ENCODE measurements around the gene PLEKHG2.
"Not testable (repeated sequence)": the region's sequence is repeated elsewhere in the genome, so short reads cannot be mapped to it uniquely, and the experiment has no call there.

PLEKHG2 gene, protein sequence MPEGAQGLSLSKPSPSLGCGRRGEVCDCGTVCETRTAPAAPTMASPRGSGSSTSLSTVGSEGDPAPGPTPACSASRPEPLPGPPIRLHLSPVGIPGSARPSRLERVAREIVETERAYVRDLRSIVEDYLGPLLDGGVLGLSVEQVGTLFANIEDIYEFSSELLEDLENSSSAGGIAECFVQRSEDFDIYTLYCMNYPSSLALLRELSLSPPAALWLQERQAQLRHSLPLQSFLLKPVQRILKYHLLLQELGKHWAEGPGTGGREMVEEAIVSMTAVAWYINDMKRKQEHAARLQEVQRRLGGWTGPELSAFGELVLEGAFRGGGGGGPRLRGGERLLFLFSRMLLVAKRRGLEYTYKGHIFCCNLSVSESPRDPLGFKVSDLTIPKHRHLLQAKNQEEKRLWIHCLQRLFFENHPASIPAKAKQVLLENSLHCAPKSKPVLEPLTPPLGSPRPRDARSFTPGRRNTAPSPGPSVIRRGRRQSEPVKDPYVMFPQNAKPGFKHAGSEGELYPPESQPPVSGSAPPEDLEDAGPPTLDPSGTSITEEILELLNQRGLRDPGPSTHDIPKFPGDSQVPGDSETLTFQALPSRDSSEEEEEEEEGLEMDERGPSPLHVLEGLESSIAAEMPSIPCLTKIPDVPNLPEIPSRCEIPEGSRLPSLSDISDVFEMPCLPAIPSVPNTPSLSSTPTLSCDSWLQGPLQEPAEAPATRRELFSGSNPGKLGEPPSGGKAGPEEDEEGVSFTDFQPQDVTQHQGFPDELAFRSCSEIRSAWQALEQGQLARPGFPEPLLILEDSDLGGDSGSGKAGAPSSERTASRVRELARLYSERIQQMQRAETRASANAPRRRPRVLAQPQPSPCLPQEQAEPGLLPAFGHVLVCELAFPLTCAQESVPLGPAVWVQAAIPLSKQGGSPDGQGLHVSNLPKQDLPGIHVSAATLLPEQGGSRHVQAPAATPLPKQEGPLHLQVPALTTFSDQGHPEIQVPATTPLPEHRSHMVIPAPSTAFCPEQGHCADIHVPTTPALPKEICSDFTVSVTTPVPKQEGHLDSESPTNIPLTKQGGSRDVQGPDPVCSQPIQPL (N-terminal part only)

DNA sequence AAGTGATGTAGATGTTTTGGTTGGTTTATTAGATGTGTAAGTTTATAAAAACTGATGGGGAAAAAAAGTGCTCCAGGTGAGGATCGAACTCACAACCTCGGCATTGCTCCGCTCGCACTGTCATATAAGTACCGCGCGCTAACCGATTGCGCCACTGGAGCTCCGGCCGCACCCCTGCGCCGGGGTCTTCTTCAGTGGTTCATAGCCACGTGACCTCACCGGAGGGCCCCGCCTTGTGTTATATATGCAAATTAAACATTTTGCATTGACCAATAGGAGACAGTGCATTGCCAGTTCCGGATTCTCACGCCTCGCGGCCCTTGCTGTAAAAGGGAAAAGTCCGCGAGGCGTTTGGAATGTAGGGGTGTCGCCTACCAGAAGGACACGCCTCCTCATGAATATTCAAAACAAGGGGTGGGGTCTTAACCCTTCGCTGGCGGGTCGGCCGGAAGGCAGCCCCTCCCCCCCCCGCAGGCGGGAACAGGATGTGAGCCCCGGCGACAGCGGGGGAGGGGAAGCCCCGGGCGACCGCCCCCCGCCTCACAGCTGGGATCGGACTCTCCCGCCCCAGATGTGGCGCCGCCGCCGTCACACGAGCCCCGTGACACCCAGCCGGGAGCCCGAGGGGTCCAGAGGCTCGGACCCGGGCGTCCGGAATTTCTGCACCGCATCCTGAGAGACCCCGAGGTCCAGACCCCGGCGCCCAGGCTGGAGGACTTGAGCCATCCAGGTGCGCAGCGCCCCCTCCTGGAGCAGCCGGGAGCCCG is at the start of gene PLEKHG2:
Gene PLEKHG2, plus strand, starts transcription at position 570 of the 767 bp plus-strand sequence. CDS start 1,418 bp downstream, outside the sequence.
- peak; percentile 98 for DNase-seq

DNA sequence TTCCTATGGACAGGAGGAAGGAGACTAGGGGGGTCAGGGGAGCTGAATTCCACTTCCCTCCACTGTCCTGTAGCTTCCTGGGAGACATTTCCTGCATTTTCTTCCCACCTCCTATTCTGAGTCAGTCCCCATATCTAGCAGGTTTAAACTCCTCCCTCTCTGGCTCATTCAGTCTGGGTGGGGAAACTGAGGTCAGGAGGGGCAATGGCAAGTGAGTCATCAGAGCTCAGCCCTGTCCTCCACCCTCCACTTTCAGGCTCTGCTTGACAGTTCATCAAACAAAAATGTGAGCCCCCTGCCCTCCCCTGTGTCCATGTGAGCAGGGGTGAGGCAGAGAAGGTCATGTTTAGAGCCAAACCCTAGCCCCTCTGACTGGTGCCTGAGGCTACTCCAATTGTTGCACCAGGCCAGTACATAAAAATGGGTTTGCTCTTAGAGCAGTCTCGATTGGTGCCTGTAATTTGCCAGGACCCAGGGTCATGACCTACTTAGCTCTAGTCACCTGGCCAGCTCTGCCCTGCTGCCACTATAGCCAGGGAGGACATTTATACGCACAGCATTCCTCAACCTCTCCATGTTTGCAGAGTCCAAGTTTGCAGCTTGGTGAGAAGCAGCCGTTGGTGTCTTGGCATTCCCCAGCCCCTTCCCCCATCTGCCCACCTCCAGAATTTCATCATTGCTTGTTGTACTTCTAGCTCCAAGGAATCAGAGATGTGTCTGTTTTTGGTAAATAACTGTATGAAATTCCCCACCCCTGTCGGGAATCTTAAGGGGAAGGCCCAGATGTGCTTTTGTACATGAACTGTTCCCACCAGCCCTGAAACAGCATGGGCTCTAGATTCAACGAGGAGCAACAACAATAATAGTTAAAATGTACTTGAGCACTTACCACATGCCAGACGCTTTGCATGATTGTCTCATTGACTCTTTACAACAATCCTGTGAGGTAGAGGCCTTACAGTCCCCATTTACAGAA is 49.5 kb upstream of the PLEKHG2 start:
- no peak for DNase-seq

DNA sequence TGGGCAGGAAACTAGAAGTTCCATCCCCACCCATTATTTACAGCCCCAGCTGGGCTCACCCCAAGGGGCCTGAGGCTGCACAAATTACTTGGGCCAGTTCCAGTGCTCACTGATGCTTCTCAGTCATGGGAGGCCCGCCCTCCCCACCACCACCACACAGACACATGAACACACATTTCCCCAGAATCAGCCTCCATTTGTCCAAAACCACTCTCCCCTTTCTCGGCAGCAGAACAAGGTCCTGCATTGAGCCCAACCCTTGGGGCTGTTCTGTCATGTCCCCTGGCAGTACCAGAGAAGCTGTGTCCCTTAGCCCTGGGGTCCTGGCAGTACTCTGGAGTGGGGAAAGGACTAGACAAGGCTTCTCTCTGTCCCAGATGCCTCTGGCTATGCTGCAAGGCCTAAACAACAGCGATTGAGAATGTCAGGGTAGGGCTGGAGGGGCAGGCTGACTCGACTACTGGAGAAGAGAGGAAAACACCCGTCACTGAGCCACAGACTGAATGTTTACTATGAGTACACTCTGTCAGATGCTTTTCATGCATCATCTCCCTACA is 48.5 kb upstream of the PLEKHG2 start:
- DNase-seq, result no peak

DNA sequence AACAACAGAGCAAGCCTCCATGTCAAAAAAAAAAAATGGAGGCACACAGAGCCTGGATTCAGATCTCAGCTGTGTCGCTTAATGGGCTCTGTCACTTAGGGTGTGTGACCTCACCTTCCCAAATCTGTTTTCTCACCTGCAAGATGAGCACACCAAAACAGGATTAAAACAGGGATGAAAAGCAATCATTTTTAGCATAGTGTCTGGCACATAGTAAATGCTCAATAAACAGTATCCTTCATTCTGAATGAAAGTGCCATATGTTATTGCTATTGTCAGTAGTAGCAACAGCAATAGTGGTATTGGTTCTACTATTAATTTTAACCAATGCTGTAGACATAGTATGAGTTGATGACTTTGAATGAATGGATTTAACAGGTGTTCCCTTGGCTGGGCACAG is 46.9 kb upstream of the PLEKHG2 start:
- no peak for DNase-seq

DNA sequence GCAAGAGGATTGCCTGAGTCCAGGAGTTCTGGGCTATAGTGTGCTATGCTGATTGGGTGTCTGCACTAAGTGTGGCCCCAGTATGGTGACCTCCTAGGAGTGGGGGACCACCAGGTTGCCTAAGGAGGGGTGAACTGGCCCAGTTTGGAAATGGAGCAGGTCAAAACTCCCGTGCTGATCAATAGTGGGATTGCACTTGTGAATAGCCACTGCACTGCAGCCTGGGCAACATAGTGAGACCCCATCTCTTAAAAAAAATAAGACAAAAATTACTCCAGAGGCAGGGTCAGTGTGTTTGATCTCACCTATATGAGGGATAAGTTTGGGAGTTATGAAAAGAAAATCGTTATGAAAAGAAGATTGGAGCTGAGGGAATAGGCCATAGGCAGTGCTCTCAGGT is 43.3 kb upstream of the PLEKHG2 start:
- no peak for DNase-seq

DNA sequence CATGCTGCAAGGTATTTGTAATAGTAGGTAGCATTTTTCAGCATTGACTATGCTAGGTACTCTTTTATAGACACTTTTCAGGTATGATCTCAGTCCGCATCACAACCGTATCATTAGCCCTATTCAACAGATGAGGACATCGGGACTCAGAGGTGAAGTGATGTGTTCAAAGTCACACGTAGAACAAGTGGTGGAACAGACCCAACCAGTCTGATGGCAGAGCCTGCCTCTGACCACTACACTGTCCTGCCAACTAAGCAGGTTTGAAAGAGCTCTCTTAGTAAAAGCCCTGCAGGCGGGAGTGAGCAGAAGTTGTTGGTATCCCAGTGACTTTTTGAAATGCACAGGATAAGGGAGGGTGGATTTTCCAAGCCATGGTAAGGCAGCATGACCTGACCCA is 41.7 kb upstream of the PLEKHG2 start:
- DNase-seq, result no peak

DNA sequence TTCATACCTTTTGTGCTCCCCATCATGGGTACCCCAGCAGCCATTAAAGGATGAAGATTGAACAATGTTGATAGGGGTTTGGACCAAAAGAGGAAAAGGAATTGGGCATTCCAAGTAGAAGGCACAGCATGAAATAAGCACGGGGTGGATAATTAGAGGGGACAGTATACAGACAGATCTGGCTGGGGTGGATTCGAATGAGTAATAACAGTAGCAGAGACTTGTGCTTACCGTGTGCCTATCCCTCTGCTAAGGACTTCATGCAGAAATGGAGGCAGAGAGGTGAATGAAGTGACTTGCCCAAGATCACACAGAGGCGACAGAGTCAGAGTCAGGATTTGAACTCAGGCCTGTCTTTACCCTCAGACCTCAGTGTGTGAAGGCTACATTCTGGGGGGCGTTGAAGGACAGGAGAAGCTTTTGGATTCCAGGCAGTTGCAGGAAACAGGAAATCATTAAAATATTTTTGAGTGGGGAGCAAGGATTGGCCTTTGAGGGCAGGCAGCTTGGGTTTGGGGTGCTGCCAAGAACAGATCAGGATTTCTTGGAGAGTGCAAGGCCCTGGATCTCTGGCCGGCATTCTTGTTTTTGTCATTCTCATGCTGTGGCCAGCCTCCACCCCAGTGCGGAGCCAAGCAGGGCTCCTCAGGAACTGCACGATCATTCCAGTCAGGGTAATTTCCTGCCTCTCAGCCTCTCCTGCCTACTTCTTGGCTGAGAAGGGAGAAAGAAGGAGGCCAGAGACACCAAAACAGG is 40.2 kb upstream of the PLEKHG2 start:
- DNase-seq, result no peak

DNA sequence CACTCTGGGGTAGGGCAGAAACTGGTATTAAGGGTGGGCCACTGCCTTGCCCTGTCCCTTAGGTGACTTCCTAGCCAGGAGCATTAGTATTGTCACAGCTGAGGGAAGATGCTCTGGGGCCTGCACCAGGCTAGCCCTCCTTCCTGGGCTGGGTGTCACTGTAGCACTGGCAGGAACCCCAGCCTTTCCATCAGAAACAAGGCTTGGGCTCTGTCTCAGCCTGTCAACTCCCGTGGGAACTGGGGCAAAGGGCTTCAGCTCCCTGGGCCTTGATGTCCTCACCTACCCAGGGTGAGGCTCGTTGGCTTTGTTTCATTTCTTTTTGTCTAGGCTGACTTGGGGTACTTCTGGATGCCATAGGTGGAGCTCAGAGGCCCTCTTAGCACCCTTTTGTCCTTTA is 39.5 kb upstream of the PLEKHG2 start:
- DNase-seq, result no peak

DNA sequence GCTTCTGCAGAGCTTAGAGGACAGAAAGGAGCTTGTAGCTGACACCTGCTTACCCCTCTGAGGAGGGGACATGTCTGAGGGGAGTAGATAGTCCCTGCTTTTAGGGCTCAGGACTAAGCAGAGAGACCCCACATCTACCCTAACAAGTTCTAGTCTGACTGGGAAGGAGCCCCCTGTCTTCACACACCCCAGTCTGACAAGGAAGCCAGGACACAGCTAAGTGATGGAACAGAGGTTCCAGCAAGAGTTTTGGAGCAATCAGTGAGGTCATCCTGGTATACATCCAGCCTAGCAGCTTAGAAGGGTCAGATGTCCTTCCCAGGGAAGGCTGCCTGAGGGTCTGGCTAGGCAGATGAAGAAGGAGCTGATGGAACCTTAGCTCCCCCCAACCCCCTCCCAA is 36.5 kb upstream of the PLEKHG2 start:
- DNase-seq, result no peak

DNA sequence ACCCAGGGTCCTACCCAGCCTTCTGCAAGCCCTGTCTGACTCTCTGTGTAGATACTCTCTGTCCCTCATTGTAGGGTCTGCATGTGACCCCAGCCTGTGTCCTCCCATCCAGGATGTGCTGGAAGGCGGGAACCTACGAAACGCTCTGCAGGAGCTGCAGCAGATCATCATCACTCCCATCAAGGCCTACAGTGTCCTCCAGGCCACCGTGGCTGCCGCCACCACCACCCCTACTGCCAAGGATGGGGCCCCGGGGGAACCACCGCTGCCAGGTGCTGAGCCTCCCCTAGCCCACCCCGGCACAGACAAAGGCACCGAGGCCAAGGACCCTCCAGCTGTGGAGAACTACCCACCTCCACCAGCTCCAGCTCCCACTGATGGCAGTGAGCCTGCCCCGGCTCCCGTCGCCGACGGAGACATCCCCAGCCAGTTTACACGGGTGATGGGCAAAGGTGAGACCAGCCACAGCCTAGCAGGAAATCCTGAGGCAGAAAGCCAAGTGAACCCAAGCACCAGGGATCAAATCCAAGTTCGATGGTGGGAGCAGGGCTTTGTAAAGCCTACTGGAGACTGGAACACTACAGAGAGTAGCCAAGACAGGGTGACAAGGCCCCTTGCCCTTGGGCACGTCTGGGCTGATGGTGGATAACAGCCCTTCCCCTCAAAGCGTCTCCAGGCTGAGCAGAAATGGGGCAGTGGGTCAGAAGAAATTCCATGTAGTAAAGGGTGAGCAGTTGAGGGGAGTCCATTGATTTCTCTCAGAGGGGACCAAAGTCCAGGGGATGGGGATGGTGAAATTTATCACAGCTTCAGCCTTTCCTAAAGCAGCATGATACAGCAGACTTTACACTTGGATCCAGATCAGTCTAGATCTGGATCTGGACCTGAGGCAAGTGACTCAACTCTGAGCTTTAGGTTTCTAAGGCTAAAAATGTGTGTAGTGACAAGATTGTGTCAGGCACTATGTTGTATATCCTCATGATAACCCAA is 34.8 kb upstream of the PLEKHG2 start:
- DNase-seq, result no peak

DNA sequence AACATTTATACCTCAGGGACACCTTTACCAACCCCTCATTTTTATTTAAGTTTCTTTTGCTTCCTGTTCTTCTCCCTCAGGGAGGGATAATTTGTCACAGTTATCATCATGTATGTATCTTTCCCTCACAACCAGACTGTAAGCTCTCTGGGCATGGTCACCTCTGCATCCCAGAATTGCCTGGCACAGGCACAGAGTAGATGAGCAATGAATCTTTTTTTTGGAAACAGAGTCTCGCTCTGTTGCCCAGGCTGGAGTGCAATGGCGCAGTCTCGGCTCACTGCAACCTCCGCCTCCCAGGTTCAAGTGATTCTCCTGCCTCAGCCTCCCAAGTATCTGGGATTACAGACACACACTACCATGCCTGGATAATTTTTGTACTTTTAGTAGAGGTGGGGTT is 33.1 kb upstream of the PLEKHG2 start:
- not testable (repeated sequence) for DNase-seq

DNA sequence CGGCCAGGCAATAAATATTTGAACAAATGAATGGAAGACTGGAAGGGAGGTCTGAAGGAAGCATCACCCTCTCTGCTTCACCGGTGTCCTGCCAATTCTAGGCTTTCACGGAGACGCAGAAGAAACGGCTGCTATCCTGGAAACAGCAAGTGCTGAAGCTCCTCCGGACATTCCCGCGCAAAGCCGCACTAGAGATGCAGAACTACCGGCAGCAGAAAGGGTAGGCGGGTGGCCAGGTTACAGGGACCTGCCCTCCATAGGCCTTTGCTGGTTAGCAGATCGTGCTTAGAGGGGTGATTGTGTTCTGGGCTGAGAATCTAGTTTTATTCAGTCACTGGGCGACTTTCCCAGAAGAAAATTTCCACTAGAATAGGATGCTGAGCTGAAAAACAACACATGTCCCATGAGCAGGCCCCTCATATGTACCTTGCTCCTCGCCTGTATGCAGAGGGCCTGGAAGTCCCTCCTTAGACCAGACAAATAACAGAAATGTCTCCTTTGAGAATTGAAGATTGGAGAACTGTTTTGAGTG is 32.5 kb upstream of the PLEKHG2 start:
- DNase-seq, result no peak

DNA sequence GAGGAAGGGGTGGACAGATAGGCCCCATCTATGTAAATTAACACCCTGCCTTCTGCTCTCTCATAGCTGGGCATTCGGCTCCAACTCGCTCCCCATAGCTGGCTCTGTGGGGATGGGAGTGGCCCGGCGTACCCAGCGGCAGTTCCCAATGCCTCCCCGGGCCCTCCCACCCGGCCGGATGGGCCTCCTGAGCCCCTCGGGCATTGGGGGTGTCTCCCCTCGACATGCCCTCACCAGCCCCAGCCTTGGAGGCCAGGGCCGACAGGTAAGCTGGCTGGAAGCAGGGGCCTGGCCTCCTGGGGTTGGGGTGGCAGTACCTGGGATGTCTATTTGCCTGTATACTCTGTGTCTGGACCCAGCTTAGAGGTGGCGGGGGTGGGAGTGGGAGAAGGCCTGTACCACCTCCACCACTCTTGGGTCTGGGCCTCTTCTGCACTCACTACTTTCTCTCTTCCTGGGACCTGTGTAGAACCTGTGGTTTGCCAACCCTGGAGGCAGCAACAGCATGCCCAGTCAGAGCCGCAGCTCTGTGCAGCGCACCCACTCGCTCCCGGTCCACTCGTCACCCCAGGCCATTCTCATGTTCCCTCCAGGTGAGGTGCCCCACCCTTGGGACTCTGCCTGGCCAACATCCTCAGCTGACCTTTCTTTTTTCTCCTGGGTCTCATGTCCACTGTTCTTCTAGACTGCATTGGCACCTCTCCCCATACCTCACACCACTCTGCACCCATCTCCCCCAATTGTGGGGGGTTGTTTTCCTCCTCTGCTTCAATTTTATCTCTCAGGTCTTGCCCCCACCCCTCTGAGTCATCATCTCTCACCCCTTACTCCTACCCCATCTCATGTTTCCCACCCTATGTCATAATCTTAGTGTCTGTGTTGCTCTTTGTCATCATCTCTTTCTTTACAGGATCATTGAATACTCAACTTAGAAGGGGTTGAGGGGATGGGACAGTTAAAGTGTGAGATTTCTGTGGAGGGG is 31.7 kb upstream of the PLEKHG2 start:
- no peak for DNase-seq

DNA sequence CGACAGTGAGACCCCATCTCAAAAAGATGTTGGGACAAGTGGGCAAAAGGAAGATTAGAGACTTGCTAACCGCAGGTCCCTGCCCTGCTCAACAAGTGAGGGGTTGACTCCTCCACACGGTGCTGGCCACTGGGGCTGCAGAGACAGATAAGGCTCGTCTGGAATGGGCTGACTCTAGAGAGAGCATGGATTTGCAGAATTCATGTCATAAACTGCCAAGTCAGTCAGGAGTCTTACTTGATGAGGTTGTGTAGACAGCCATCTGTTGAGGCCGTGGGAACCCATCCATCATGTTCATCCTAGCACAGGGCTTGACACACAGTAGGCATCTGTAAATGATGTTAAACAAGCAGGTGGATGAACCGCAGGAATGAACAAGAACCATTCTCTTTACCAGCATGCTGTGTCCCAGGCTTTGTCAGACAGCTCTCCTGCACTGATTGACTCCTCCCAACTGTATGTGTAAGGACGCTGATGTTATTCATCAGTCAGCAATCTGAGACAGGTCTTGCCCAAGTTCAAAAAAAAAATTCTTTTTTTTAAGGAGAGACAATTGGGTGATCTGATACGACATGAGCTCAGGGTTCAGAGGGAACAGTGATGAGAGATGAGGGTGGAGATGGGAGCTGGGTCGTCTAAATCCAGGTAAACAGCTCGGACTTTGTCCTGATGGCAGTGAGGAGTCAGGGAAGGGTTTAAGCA is 30.4 kb upstream of the PLEKHG2 start:
- DNase-seq, result no peak

DNA sequence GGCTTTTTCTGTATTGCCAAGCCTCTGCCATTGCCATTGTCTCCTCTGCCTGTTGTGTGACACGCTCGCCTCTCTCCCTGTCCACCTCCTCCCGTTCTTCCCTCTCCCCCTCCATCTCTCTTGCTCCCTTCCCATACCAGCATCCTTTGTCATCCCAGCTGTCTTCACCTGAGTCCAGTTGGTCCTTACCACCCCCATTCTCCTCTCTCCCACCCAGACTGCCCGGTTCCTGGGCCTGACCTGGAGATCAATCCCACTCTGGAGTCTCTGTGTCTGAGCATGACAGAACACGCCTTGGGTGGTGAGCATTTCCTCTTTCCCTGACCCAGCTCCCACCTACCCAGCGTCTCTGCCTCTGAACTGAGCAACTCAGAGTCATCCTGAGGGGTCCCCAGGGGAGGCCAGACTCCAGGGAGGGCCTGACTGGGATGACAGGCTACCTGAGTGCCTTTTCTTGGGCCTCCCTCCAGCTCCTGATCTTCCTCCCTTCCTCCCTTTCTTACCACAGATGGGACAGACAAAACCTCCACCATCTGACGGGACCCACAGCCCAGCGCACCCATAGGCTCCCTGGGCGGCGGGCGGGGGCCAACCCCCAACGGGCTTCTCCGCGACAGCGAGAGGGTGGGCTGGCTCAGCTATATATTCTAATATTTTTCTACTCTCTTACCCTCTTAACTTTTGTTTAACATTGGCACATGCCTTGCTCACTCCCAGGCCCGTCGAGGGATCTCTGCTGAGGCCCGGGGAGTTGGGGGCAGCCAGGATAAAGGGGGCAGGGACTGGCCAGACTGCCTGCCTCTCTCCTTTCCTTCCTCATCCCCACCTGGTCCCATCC is 29.3 kb upstream of the PLEKHG2 start:
- DNase-seq, result no peak
